ENCODE results near the gene IDUA.
"Not testable (repeated sequence)": the region's sequence is repeated elsewhere in the genome, so short reads cannot be mapped to it uniquely, and the experiment has no call there.

The IDUA gene

GRCh38 chr4:1049591-1049905, 62.7 kb downstream of the IDUA start:
- TF ChIP-seq CTCF (IDR thresholded peaks at IDR 0.05; ENCODE audit: low read depth, low read length), result no peak
- H3K4me3 ChIP-seq (replicated peaks in 1 of 2; ENCODE audit: low read depth in 2 of 2, low read length in 2 of 2), result no peak overlapping the region
- DNase-seq (ENCODE audit: low read depth in 2 of 2), result no peak

GRCh38 chr4:1050486-1051213, 63.8 kb downstream of the IDUA start:
- peak; percentile 49 for TF ChIP-seq CTCF (IDR thresholded peaks at IDR 0.05; ENCODE audit: low read depth, low read length)
- H3K4me3 ChIP-seq (replicated peaks in 1 of 2; ENCODE audit: low read depth in 2 of 2, low read length in 2 of 2), result no peak overlapping the region
- peak in 1 of 2 donors; percentile 38 for DNase-seq (ENCODE audit: low read depth in 2 of 2)

GRCh38 chr4:1051472-1051871, 64.6 kb downstream of the IDUA start:
- no peak overlapping the region for H3K4me3 ChIP-seq (replicated peaks in 1 of 2; ENCODE audit: low read depth in 2 of 2, low read length in 2 of 2)
- no peak for DNase-seq (ENCODE audit: low read depth in 2 of 2)
- no peak for TF ChIP-seq CTCF (IDR thresholded peaks at IDR 0.05; ENCODE audit: low read depth, low read length)

GRCh38 chr4:1052231-1052671, 65.4 kb downstream of the IDUA start:
- DNase-seq (ENCODE audit: low read depth in 2 of 2), result no peak
- H3K4me3 ChIP-seq (replicated peaks in 1 of 2; ENCODE audit: low read depth in 2 of 2, low read length in 2 of 2), result no peak overlapping the region
- TF ChIP-seq CTCF (IDR thresholded peaks at IDR 0.05; ENCODE audit: low read depth, low read length), result no peak

- no peak for TF ChIP-seq CTCF (IDR thresholded peaks at IDR 0.05; ENCODE audit: low read depth, low read length)
- DNase-seq (ENCODE audit: low read depth in 2 of 2), result peak; percentile 52 to 70
- no peak overlapping the region for H3K4me3 ChIP-seq (replicated peaks in 1 of 2; ENCODE audit: low read depth in 2 of 2, low read length in 2 of 2)
Measured at GRCh38 chr4:1053080-1053661, 66.3 kb downstream of the IDUA start.

- H3K4me3 ChIP-seq (replicated peaks in 1 of 2; ENCODE audit: low read depth in 2 of 2, low read length in 2 of 2); DNase-seq (ENCODE audit: low read depth in 2 of 2): not testable (repeated sequence)
Measured at GRCh38 chr4:1053891-1054290, 67.0 kb downstream of the IDUA start.
